Measurements from ENCODE around the gene INSL3.
"Not testable (repeated sequence)": the region's sequence is repeated elsewhere in the genome, so short reads cannot be mapped to it uniquely, and the experiment has no call there.

INSL3 gene

DNA sequence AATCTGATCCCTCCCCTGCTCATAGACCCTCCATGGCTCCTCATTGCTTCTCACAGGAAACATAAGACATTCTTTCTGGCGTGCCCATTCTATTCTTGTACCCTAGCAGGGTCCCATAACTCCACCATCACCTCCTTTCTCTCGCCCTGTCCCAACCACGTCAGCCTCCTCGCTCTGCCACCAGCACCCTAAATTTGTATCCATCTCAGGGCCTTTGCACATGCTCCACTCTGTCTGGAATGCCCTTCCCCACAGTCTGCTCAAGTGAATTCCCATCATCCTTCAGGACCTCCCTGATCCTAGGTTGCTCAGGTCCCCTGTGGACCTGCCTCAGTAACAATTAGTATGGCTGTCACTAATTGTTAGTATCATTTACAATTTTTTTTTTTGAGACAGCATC lies 15.9 kb downstream of the INSL3 start:
- H3K4me3 ChIP-seq (ENCODE audit: low read length) = no peak overlapping the region
- no peak overlapping the region for H3K27ac ChIP-seq (ENCODE audit: low read length)
- H4K20me1 ChIP-seq (ENCODE audit: insufficient read depth, low read length) = no peaks in the 10 kb centered on the region
- no peaks in the 10 kb centered on the region for H3K9me2 ChIP-seq (replicated peaks; ENCODE audit: insufficient read depth, low read length)
- H3K79me2 ChIP-seq (ENCODE audit: low read length) = no peaks in the 10 kb centered on the region
- H2AFZ ChIP-seq (ENCODE audit: low read length) = no peak overlapping the region
- TF ChIP-seq, protein P1, sequence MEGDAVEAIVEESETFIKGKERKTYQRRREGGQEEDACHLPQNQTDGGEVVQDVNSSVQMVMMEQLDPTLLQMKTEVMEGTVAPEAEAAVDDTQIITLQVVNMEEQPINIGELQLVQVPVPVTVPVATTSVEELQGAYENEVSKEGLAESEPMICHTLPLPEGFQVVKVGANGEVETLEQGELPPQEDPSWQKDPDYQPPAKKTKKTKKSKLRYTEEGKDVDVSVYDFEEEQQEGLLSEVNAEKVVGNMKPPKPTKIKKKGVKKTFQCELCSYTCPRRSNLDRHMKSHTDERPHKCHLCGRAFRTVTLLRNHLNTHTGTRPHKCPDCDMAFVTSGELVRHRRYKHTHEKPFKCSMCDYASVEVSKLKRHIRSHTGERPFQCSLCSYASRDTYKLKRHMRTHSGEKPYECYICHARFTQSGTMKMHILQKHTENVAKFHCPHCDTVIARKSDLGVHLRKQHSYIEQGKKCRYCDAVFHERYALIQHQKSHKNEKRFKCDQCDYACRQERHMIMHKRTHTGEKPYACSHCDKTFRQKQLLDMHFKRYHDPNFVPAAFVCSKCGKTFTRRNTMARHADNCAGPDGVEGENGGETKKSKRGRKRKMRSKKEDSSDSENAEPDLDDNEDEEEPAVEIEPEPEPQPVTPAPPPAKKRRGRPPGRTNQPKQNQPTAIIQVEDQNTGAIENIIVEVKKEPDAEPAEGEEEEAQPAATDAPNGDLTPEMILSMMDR (IDR thresholded peaks at IDR 0.05; ENCODE audit: low read length) = no peak
- TF ChIP-seq EZH2phosphoT487 (IDR thresholded peaks at IDR 0.05; ENCODE audit: low read length) (no peak), EZH2 (optimal IDR thresholded peaks at IDR 0.05; ENCODE audit: low read depth, low read length) (no peak)
- H3K9ac ChIP-seq (ENCODE audit: low read length) = no peak overlapping the region
- DNase-seq = no peak
- H3K27me3 ChIP-seq (replicated peaks; ENCODE audit: insufficient read depth, low read length) = peaks cover 60% of the 10 kb centered on the region
- no peak overlapping the region for H3K4me2 ChIP-seq (ENCODE audit: low read depth, low read length)
- no peaks in the 10 kb centered on the region for H3K4me1 ChIP-seq (ENCODE audit: low read length)
- no peaks in the 10 kb centered on the region for H3K36me3 ChIP-seq (replicated peaks; ENCODE audit: insufficient read depth, low read length)
- no peaks in the 10 kb centered on the region for H3F3A ChIP-seq (ENCODE audit: insufficient read depth, low read length)
- H3K9me3 ChIP-seq (replicated peaks; ENCODE audit: insufficient read depth, low read length) = no peaks in the 10 kb centered on the region

DNA sequence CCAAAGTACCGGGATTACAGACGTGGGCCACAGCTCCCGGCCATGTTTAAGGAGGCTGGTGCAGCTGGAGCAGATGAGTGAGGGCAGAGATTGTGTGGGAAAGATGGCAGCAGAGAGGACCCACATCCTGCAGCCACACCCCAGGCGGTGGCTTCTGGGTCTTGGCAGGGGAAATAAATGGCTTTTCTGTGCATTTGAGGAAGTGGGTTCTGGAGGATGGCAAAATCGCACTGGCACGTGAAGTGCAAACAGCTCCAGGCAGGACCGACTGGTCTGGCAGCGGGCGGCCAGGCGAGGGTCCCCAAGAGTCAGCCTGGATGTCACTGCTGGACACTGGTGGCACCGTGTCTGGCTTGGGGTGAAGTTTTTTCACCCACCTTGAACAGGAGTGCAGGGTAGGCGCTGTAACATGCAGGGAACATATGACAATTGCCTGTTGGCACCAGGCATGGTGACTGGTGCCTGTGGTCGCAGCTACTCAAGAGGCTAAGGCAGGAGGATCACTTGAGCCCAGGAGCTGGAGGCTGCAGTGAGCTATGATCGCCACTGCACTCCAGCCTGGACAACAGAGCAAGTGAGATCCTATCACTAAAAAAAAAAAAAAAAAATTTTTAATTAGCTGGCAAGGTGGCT lies 17.9 kb downstream of the INSL3 start:
- Histone ChIP-seq H3K36me3 (replicated peaks; ENCODE audit: insufficient read depth, low read length) (no peaks in the 10 kb centered on the region), H2AFZ (ENCODE audit: low read length) (no peak overlapping the region), H3K79me2 (ENCODE audit: low read length) (no peaks in the 10 kb centered on the region), H4K20me1 (ENCODE audit: insufficient read depth, low read length) (no peaks in the 10 kb centered on the region), H3F3A (ENCODE audit: insufficient read depth, low read length) (no peaks in the 10 kb centered on the region), H3K9me2 (replicated peaks; ENCODE audit: insufficient read depth, low read length) (no peaks in the 10 kb centered on the region), H3K4me3 (ENCODE audit: low read length) (no peak overlapping the region), H3K9me3 (replicated peaks; ENCODE audit: insufficient read depth, low read length) (no peaks in the 10 kb centered on the region), H3K27ac (ENCODE audit: low read length) (no peak overlapping the region), H3K4me2 (ENCODE audit: low read depth, low read length) (no peak overlapping the region), H3K27me3 (replicated peaks; ENCODE audit: insufficient read depth, low read length) (peaks cover 63% of the 10 kb centered on the region), H3K4me1 (ENCODE audit: low read length) (no peaks in the 10 kb centered on the region), H3K9ac (ENCODE audit: low read length) (no peak overlapping the region)
- TF ChIP-seq EZH2 (optimal IDR thresholded peaks at IDR 0.05; ENCODE audit: low read depth, low read length) (no peak), EZH2phosphoT487 (IDR thresholded peaks at IDR 0.05; ENCODE audit: low read length) (no peak)
- TF ChIP-seq, protein P1 (IDR thresholded peaks at IDR 0.05; ENCODE audit: low read length) = no peak
- DNase-seq = no peak

DNA sequence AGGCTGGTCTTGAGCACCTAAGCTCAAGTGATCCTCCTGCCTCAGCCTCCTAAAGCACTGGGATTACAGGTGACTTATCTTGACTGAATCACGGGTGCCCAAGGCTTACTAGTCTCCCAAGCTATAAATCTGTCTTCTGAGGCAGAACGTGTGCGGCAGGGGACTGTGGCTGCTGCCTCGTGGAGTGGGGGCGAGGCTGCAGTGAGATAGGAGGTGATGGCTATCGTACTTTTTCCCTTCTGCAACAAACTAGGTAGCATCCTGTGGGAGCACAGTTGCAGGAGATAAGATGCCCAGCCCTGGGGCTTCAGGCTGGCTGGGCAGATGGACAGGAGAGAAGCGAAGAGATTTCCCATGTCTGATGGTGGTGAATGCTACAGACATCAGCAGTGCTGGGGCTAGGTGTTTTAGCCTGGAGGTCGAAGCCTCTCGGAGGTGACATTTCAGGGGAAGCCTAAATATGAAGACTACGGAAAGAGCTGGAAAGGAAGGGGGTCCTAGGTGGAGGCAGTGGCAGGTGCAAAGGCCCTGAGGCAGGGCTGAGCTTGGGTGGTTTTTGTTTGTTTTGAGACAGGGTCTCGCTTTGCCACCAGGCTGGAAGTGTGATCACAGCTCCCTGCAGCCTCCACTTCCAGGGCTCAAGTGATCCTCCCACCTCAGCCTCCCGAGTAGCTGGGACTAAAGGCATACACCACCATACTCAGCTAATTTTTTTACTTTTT lies 19.0 kb downstream of the INSL3 start:
- Histone ChIP-seq H3F3A (ENCODE audit: insufficient read depth, low read length) (no peaks in the 10 kb centered on the region), H3K27ac (ENCODE audit: low read length) (no peak overlapping the region), H3K9ac (ENCODE audit: low read length) (no peak overlapping the region), H3K36me3 (replicated peaks; ENCODE audit: insufficient read depth, low read length) (no peaks in the 10 kb centered on the region), H3K4me3 (ENCODE audit: low read length) (no peak overlapping the region), H3K79me2 (ENCODE audit: low read length) (no peaks in the 10 kb centered on the region), H3K27me3 (replicated peaks; ENCODE audit: insufficient read depth, low read length) (peaks cover 65% of the 10 kb centered on the region), H2AFZ (ENCODE audit: low read length) (no peak overlapping the region), H3K4me1 (ENCODE audit: low read length) (no peaks in the 10 kb centered on the region), H3K9me2 (replicated peaks; ENCODE audit: insufficient read depth, low read length) (no peaks in the 10 kb centered on the region), H3K4me2 (ENCODE audit: low read depth, low read length) (no peak overlapping the region), H3K9me3 (replicated peaks; ENCODE audit: insufficient read depth, low read length) (no peaks in the 10 kb centered on the region), H4K20me1 (ENCODE audit: insufficient read depth, low read length) (no peaks in the 10 kb centered on the region)
- no peak for TF ChIP-seq EZH2phosphoT487 (IDR thresholded peaks at IDR 0.05; ENCODE audit: low read length)
- no peak for TF ChIP-seq EZH2 (optimal IDR thresholded peaks at IDR 0.05; ENCODE audit: low read depth, low read length)
- TF ChIP-seq, protein P1 (IDR thresholded peaks at IDR 0.05; ENCODE audit: low read length) = no peak
- no peak for DNase-seq

DNA sequence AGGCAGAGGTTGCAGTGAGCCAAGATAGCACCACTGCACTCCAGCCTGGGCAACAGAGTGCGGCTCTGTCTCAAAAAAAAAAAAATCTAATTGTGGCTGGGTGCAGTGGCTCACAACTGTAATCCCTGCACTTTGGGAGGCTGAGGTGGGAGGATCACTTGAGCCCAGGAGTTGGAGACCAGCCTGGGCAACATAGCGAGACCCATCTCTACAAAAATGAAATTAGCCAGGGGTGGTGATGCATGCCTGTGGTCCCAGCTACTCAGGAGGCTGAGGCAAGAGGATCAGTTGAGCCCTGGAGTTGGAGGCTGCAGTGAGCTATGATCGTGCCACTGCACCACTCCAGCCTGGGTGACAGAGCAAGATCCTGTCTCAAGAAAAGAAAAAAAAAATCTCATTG lies 22.7 kb downstream of the INSL3 start:
- H3K4me1 ChIP-seq (ENCODE audit: low read length); H3K4me3 ChIP-seq (ENCODE audit: low read length); H3K79me2 ChIP-seq (ENCODE audit: low read length); H2AFZ ChIP-seq (ENCODE audit: low read length); H3K9ac ChIP-seq (ENCODE audit: low read length); H3K9me2 ChIP-seq (replicated peaks; ENCODE audit: insufficient read depth, low read length); H3K4me2 ChIP-seq (ENCODE audit: low read depth, low read length); H4K20me1 ChIP-seq (ENCODE audit: insufficient read depth, low read length); DNase-seq; H3K36me3 ChIP-seq (replicated peaks; ENCODE audit: insufficient read depth, low read length); H3F3A ChIP-seq (ENCODE audit: insufficient read depth, low read length); H3K27ac ChIP-seq (ENCODE audit: low read length); H3K9me3 ChIP-seq (replicated peaks; ENCODE audit: insufficient read depth, low read length): not testable (repeated sequence)
- H3K27me3 ChIP-seq (replicated peaks; ENCODE audit: insufficient read depth, low read length) = peaks cover 80% of the 10 kb centered on the region
